HG03103 (cell line): Measurements from ENCODE around the gene FOXM1.
"Not testable (repeated sequence)": the region's sequence is repeated elsewhere in the genome, so short reads cannot be mapped to it uniquely, and the experiment has no call there.

ENCODE experiments used
- ATAC-seq: cut with Tn5 transposase; IDR thresholded peaks from one replicate; pipeline ENCODE4 v1.9.1; 2021; ENCODE audit warnings: low read depth; ENCODE audit not compliant: unreplicated experiment

The FOXM1 gene

GRCh38 chr12:2884810-2885209 lies 7.8 kb upstream of the FOXM1 start:
- no peak for ATAC-seq

- ATAC-seq, result no peak
Observed at GRCh38 chr12:2879853-2880252, 2.9 kb upstream of the FOXM1 start.

GRCh38 chr12:2877953-2878732 lies 1.2 kb upstream of the FOXM1 start:
- no peak for ATAC-seq

GRCh38 chr12:2876431-2877046 lies 435 bp downstream of the FOXM1 start:
- peak; percentile 35 for ATAC-seq

GRCh38 chr12:2868986-2869632 lies 7.9 kb downstream of the FOXM1 start:
- ATAC-seq, result not testable (repeated sequence)

- no peak for ATAC-seq
Observed at GRCh38 chr12:2864198-2864597, 12.8 kb downstream of the FOXM1 start.

GRCh38 chr12:2863402-2863801 lies 13.6 kb downstream of the FOXM1 start:
- not testable (repeated sequence) for ATAC-seq

GRCh38 chr12:2862876-2863275 lies 14.1 kb downstream of the FOXM1 start:
- no peak for ATAC-seq

- no peak for ATAC-seq
Observed at GRCh38 chr12:2860170-2860569, 16.8 kb downstream of the FOXM1 start.

- no peak for ATAC-seq
Observed at GRCh38 chr12:2858944-2859421, 18.0 kb downstream of the FOXM1 start.

- ATAC-seq, result no peak
Observed at GRCh38 chr12:2858334-2858733, 18.6 kb downstream of the FOXM1 start.

- ATAC-seq, result no peak
Observed at GRCh38 chr12:2857576-2857975, 19.4 kb downstream of the FOXM1 start.

- ATAC-seq, result no peak
Observed at GRCh38 chr12:2857021-2857431, 19.9 kb downstream of the FOXM1 start, which contains the start of gene TEX52. Gene TEX52 (minus strand): TSS chr12:2857039. CDS start chr12:2857026, 13 bp downstream.

- no peak for ATAC-seq
Observed at GRCh38 chr12:2856051-2856450, 20.9 kb downstream of the FOXM1 start.

GRCh38 chr12:2855546-2855945 lies 21.4 kb downstream of the FOXM1 start:
- no peak for ATAC-seq

- ATAC-seq, result no peak
Observed at GRCh38 chr12:2854669-2855453, 22.1 kb downstream of the FOXM1 start.

GRCh38 chr12:2853626-2854025 lies 23.3 kb downstream of the FOXM1 start:
- ATAC-seq, result no peak

GRCh38 chr12:2851931-2852330 lies 25.0 kb downstream of the FOXM1 start:
- ATAC-seq, result no peak

- ATAC-seq, result no peak
Observed at GRCh38 chr12:2845280-2845679, 31.7 kb downstream of the FOXM1 start.

GRCh38 chr12:2844786-2845185 lies 32.2 kb downstream of the FOXM1 start:
- no peak for ATAC-seq

GRCh38 chr12:2842948-2843347 lies 34.0 kb downstream of the FOXM1 start:
- no peak for ATAC-seq
